ENCODE measurements around the gene CPNE6.

CPNE6 gene

DNA sequence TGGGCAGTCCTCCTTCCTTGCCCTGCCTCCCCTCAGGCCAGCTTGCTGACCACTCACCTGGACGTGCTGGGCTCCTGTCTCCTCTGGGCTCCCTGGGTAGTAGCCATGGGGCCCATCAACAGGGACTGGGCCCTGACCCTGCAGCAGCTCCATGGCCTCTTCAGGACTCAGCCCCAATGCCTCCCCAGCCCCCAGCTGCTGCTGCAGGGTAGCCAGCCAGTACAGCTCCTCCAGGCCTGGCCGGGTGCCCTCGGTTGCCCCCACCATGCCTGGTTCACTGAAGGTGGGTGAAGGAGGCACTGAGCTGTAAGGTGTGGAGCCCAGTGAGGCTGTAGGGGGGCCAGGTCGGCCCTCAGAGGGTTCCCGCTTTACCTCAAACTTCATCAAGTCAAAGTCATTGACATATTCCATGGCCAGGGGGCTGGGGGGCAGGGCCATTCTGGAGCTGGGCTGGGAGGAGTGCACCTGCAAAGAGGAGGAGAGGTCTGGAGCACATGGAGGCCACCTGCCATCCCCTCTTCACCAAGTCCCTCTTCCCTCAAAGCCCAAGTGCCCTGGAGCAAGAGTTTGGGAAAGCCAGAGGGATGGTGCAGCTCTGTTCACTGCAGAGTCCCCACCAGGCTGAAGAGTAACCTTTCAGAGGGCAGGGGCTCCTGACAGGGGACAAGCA, 11.2 kb downstream of the CPNE6 start:
- no peak for DNase-seq
- TF ChIP-seq EZH2phosphoT487 (IDR thresholded peaks at IDR 0.05; ENCODE audit: low read length): no peak
- no peak for TF ChIP-seq EZH2 (optimal IDR thresholded peaks at IDR 0.05; ENCODE audit: low read depth, low read length)
- no peak for TF ChIP-seq CTCF (IDR thresholded peaks at IDR 0.05; ENCODE audit: low read length)
- Histone ChIP-seq H4K20me1 (ENCODE audit: insufficient read depth, low read length) (no peaks in the 10 kb centered on the region), H3K9ac (ENCODE audit: low read length) (no peak overlapping the region), H3K79me2 (ENCODE audit: low read length) (no peaks in the 10 kb centered on the region), H3K9me2 (replicated peaks; ENCODE audit: insufficient read depth, low read length) (no peaks in the 10 kb centered on the region), H3K4me3 (ENCODE audit: low read length) (no peak overlapping the region), H3K4me2 (ENCODE audit: low read depth, low read length) (no peak overlapping the region), H3F3A (ENCODE audit: insufficient read depth, low read length) (no peaks in the 10 kb centered on the region), H3K9me3 (replicated peaks; ENCODE audit: insufficient read depth, low read length) (no peaks in the 10 kb centered on the region), H3K4me1 (ENCODE audit: low read length) (peaks cover 8% of the 10 kb centered on the region), H3K27ac (ENCODE audit: low read length) (no peak overlapping the region), H3K36me3 (replicated peaks; ENCODE audit: insufficient read depth, low read length) (no peaks in the 10 kb centered on the region), H3K27me3 (replicated peaks; ENCODE audit: insufficient read depth, low read length) (no peaks in the 10 kb centered on the region), H2AFZ (ENCODE audit: low read length) (no peak overlapping the region)

GRCh38 chr14:24083462-24083861, 12.1 kb downstream of the CPNE6 start:
- Histone ChIP-seq H2AFZ (ENCODE audit: low read length) (no peak overlapping the region), H3K27me3 (replicated peaks; ENCODE audit: insufficient read depth, low read length) (no peaks in the 10 kb centered on the region), H4K20me1 (ENCODE audit: insufficient read depth, low read length) (no peaks in the 10 kb centered on the region), H3K27ac (ENCODE audit: low read length) (no peak overlapping the region), H3K9me2 (replicated peaks; ENCODE audit: insufficient read depth, low read length) (no peaks in the 10 kb centered on the region), H3K4me3 (ENCODE audit: low read length) (no peak overlapping the region), H3K36me3 (replicated peaks; ENCODE audit: insufficient read depth, low read length) (no peaks in the 10 kb centered on the region), H3K4me2 (ENCODE audit: low read depth, low read length) (no peak overlapping the region), H3K9ac (ENCODE audit: low read length) (no peak overlapping the region), H3F3A (ENCODE audit: insufficient read depth, low read length) (no peaks in the 10 kb centered on the region), H3K4me1 (ENCODE audit: low read length) (peaks cover 8% of the 10 kb centered on the region), H3K79me2 (ENCODE audit: low read length) (no peaks in the 10 kb centered on the region), H3K9me3 (replicated peaks; ENCODE audit: insufficient read depth, low read length) (no peaks in the 10 kb centered on the region)
- no peak for TF ChIP-seq EZH2 (optimal IDR thresholded peaks at IDR 0.05; ENCODE audit: low read depth, low read length)
- DNase-seq: no peak

- Histone ChIP-seq H3K9me3 (replicated peaks; ENCODE audit: insufficient read depth, low read length) (no peaks in the 10 kb centered on the region), H3K4me1 (ENCODE audit: low read length) (peaks cover 8% of the 10 kb centered on the region), H2AFZ (ENCODE audit: low read length) (no peak overlapping the region), H3K4me2 (ENCODE audit: low read depth, low read length) (no peak overlapping the region), H3K36me3 (replicated peaks; ENCODE audit: insufficient read depth, low read length) (no peaks in the 10 kb centered on the region), H4K20me1 (ENCODE audit: insufficient read depth, low read length) (no peaks in the 10 kb centered on the region), H3F3A (ENCODE audit: insufficient read depth, low read length) (no peaks in the 10 kb centered on the region), H3K27ac (ENCODE audit: low read length) (no peak overlapping the region), H3K79me2 (ENCODE audit: low read length) (no peaks in the 10 kb centered on the region), H3K9ac (ENCODE audit: low read length) (no peak overlapping the region), H3K27me3 (replicated peaks; ENCODE audit: insufficient read depth, low read length) (no peaks in the 10 kb centered on the region), H3K9me2 (replicated peaks; ENCODE audit: insufficient read depth, low read length) (no peaks in the 10 kb centered on the region), H3K4me3 (ENCODE audit: low read length) (no peak overlapping the region)
- TF ChIP-seq EZH2phosphoT487 (IDR thresholded peaks at IDR 0.05; ENCODE audit: low read length): no peak
- no peak for TF ChIP-seq EZH2 (optimal IDR thresholded peaks at IDR 0.05; ENCODE audit: low read depth, low read length)
- TF ChIP-seq CTCF (IDR thresholded peaks at IDR 0.05; ENCODE audit: low read length): no peak
- no peak for DNase-seq
These were observed 13.1 kb downstream of the CPNE6 start for GRCh38 chr14:24084440-24084839.

- Histone ChIP-seq H4K20me1 (ENCODE audit: insufficient read depth, low read length) (no peaks in the 10 kb centered on the region), H3K27me3 (replicated peaks; ENCODE audit: insufficient read depth, low read length) (no peaks in the 10 kb centered on the region), H3F3A (ENCODE audit: insufficient read depth, low read length) (no peaks in the 10 kb centered on the region), H3K9ac (ENCODE audit: low read length) (no peak overlapping the region), H3K9me3 (replicated peaks; ENCODE audit: insufficient read depth, low read length) (no peaks in the 10 kb centered on the region), H3K4me3 (ENCODE audit: low read length) (no peak overlapping the region), H3K9me2 (replicated peaks; ENCODE audit: insufficient read depth, low read length) (no peaks in the 10 kb centered on the region), H3K79me2 (ENCODE audit: low read length) (no peaks in the 10 kb centered on the region), H3K27ac (ENCODE audit: low read length) (no peak overlapping the region), H3K36me3 (replicated peaks; ENCODE audit: insufficient read depth, low read length) (no peaks in the 10 kb centered on the region), H2AFZ (ENCODE audit: low read length) (no peak overlapping the region), H3K4me2 (ENCODE audit: low read depth, low read length) (no peak overlapping the region), H3K4me1 (ENCODE audit: low read length) (peaks cover 7% of the 10 kb centered on the region)
- DNase-seq: no peak
- TF ChIP-seq EZH2phosphoT487 (IDR thresholded peaks at IDR 0.05; ENCODE audit: low read length): no peak
- TF ChIP-seq EZH2 (optimal IDR thresholded peaks at IDR 0.05; ENCODE audit: low read depth, low read length): no peak
- TF ChIP-seq CTCF (IDR thresholded peaks at IDR 0.05; ENCODE audit: low read length): no peak
These were observed 13.9 kb downstream of the CPNE6 start for GRCh38 chr14:24085215-24085614.
